GM10847 (cell line): ENCODE data around the gene HMCES.
A peak's percentile ranks its signal among the peaks of the same experiment; 100 is the strongest.

Experiments
- POLR2A ChIP-seq: IDR thresholded peaks from 2 replicates; pipeline ENCODE4 v1.6.1; 2011; ENCODE audit not compliant: insufficient read length; ENCODE audit errors: extremely low read depth

HMCES gene

DNA sequence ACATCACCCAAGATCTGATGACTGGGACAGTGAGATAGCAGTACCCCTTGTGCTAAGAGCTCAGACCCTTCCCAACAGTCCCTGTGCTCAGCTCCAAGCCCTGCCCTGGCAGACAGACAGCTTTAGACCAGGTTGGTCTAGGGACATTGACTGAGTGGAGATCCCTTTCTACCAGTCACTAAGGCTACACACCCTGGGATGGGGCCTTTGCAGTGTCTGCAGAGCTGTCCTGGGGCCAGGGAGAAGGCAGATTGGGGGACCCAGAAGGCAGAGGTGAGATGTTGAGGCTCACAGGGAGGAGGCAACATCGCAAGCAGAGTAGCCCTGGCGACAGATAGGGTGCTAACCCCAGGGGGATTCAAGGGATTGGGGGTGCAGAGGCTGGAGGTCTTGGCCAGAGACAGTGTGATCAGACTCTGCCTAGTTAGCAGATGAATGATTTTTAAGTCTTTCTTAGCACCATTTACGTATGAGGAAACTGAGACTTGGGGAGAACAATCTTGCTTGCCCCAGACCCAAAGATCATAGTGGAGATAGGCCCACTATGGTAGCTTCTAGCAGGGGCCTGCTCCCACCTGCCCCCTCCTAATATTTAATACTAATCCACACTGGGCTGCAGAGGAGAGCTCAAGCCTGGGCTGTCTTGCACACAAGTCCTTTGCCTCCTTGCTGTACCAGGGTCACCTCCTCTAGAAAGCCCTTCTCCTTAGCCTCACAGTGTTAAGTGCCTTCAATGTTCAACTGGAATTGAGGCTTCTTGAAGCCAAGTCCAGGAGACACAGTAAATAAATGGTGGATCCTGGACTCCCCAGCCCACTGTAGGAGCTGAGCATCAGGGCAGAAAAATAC is 32.6 kb downstream of the HMCES start:
- no peak for TF ChIP-seq POLR2A

- no peak for TF ChIP-seq POLR2A
Observed at GRCh38 chr3:129312021-129312639, 33.5 kb downstream of the HMCES start.

DNA sequence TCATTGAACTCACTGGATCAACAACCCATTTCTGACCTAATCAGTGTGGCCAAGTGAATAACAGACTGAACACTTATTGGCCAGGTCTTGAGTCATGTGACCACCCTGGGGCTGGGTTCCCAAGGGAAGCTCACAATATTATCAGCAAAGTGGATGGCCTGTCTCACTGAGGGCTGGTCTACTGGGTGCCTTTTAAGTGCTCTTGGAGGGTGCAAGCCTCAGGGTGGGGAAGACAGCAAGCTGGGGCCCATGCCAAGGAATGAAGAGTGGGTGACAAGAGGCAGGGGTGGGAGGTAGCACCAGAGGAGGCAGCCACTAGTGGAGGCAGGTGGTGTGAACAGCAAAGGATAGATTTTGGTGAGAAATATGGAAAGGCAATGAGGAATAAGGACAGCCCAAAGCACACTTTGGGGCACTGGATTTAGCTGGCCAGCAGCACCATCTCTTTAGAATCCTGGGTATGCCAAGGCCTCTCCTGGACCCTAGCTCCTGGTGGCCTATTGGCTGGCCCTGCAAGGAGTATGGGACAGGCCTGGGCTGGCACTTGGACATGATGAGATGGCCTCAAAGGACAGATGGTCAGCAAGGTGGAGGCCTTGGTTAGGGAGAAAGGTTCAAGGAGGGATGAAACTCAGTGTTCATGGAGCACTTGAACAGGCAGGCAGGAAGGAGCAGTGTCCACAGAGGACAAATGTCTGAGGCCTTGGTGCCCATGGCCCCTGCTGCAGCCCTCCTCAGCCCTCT is 34.2 kb downstream of the HMCES start:
- no peak for TF ChIP-seq POLR2A

GRCh38 chr3:129313415-129313664 is 34.7 kb downstream of the HMCES start:
- TF ChIP-seq POLR2A, result no peak

- TF ChIP-seq POLR2A, result no peak
Observed at GRCh38 chr3:129313665-129314385, 35.2 kb downstream of the HMCES start.

DNA sequence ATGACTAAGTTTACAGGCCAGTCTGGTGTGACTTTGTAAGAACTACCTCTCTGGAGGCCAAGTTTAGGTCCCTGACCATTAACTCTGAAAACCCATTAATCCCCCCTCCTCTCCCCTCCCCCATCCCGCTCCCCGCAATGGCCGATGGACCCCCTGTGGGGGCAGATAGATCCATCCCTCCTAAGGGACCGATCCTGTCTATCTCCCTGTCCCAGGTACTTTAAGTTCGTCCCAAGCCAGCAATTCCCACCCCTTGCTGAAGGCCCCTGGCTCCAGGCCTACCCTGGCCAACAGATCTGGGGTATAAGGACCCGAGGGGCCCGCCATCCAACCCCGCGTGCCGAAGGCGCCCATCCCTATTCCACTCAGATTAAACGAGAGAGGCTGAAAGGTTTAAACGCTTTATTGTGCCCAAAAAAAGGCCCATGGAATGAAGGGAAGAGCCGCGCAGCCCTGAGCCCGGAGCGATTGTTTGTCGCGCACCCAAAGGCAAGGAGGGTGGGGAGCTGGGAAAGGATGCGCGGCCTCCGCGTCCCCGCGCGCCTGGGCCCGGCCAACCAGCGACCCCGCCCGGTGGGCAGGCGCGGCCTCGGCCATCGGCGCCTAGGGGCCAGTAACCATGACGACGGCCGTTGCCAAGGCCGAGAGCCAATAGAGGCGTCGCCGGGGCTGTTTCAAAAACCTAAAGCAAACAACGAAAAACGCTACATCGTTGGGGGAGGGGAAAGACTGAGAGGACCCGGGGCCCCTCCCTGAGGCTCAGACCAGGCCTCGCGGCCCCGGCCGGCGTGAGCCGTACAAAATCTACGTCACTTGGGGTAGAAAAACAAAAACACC is 35.9 kb downstream of the HMCES start:
- no peak for TF ChIP-seq POLR2A

GRCh38 chr3:129315223-129315997 is 36.7 kb downstream of the HMCES start:
- no peak for TF ChIP-seq POLR2A

- TF ChIP-seq POLR2A, result peak; percentile 98
Observed at GRCh38 chr3:129315998-129316247, 37.3 kb downstream of the HMCES start.

DNA sequence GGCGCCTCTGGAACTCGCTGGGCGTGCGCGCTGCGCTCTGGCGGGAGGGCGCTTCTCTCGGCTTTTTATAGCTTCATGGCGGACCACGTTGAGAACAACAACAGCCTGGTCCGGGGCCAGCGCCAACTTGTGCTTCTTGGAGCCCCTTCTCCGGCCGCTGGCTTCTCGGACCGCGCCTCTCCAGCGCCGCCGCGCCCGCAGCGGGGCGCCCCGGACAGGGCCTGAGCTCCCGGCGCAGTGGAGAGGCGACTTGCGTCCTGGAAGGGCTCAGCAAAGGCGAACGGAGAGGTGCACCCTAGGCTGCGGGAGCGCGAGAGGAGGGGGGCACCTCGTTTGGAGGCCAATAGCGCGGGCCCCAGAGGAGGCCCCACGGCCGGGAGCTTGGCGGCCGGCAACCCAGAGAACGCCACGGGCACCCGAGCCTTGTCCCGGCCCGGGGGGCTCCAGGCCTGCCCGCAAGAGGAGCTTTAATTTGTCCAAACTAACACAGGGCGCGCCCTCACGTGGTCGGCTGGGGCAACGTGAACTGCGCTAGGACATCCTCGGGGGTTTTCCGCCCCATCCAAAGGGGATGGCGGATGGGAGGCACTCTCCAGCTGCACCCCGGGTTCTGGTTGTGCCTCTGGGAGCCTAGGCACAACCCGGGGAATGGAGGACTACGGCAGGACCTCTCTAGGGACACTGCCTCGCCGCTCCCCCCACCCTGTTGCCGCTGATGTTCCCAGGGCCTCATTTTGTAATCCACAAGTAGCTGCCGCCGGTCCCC is 37.8 kb downstream of the HMCES start:
- no peak for TF ChIP-seq POLR2A

GRCh38 chr3:129317014-129317771 is 38.5 kb downstream of the HMCES start:
- no peak for TF ChIP-seq POLR2A

GRCh38 chr3:129317848-129318247 is 39.2 kb downstream of the HMCES start:
- TF ChIP-seq POLR2A, result no peak

DNA sequence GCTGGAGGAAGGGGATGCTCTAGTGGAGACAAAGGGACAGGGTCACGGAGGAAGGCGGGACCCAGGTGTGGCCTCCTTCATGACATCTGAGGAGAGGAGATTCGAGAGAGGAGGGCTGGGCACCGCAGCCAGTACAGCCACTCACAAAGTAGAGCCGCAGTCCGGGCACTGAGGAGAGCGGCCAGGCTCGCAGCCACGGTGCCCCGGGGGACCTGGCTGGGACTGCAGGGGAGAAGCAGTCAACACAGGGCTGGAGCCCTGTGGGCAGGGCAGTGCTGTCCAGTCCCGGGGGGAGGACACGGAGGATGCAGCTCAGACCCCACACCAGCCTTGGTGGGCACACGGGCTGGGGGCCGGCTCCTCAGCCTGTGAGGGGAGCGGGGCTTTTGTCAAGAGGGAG is 40.3 kb downstream of the HMCES start:
- TF ChIP-seq POLR2A, result no peak

DNA sequence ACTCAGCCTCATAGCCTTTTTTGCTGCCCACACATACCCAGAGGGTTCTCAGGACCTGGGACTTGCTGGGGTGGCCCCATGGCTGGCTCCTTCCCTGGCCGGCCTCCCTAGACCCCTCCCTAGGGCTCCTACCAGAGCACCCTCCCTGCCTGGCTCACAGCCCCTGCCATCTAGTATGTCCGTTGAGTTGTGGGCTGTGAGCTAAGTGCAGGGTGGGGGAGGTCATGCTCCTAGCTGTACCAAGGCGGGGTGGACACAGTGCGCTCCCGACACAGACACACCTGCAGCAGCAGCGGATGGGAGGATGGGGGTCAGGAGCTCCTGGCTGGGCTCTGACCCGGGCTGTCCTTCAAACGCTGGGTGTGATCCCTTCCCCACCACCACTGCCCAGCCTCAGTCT is 41.6 kb downstream of the HMCES start:
- no peak for TF ChIP-seq POLR2A
